IMR-90 (cell line): ENCODE data around the gene B3GLCT. TPM values are rescaled to one million over a fixed set of nuclear protein-coding genes. Genes with fewer than 3 reads are reported as not detected.

ENCODE experiments used
- ATAC-seq: fragments of 200-7000 bp; cut with Tn5 transposase; 2 replicates; pipeline ENCODE4 v1.9.1; 2020; ENCODE audit warnings: low read depth, mild to moderate bottlenecking, moderate library complexity
- BruUV-seq: library from RNA; stranded (reverse); fragments of 400-500 nt; replicated peaks from 2 replicates; lab custom pipeline; 2021; lab: Mats Ljungman, UMichigan
- CTCF ChIA-PET: fragments of 300-600 bp; formaldehyde crosslinking; extraction: SDS; loops from one replicate; lab custom pipeline; 2021; ENCODE audit warnings: antibody characterized with exemption; lab: Yijun Ruan, JAX
- POLR2A ChIA-PET: fragments of 300-600 bp; sonication (Branson Sonifier 250); formaldehyde crosslinking; loops from one replicate; lab custom pipeline; 2022; ENCODE audit warnings: antibody characterized with exemption; ENCODE audit not compliant: unreplicated experiment; lab: Charles Lee
- DNase-seq: peaks from one replicate; pipeline ENCODE4 v3.0.0; 2013
- H2AFZ ChIP-seq: replicated peaks from 2 replicates; pipeline ENCODE3; 2013; ENCODE audit warnings: low read length, mild to moderate bottlenecking; ENCODE audit not compliant: poor library complexity
- H2AK5ac ChIP-seq: 2 replicates; pipeline ENCODE4 v1.6.1; 2013; ENCODE audit warnings: low read depth, low read length, inconsistent platforms
- H2AK9ac ChIP-seq: replicated peaks from 2 replicates; pipeline ENCODE3; 2013; ENCODE audit warnings: mild to moderate bottlenecking, low read depth, low read length, moderate library complexity; ENCODE audit not compliant: poor library complexity
- H2BK120ac ChIP-seq: 2 replicates; pipeline ENCODE4 v1.6.1; 2013; ENCODE audit warnings: low read depth, low read length, inconsistent platforms
- H2BK15ac ChIP-seq: 3 replicates; pipeline ENCODE4 v1.6.1; 2013; ENCODE audit warnings: low read depth, low read length, inconsistent platforms
- H2BK20ac ChIP-seq: 2 replicates; pipeline ENCODE4 v1.6.1; 2013; ENCODE audit warnings: low read depth, mild to moderate bottlenecking, inconsistent platforms, low read length, moderate library complexity
- H2BK5ac ChIP-seq: 2 replicates; pipeline ENCODE4 v1.6.1; 2013; ENCODE audit warnings: mild to moderate bottlenecking, low read depth, low read length, inconsistent platforms; ENCODE audit not compliant: poor library complexity, severe bottlenecking
- H3K14ac ChIP-seq: replicated peaks from 2 replicates; pipeline ENCODE4 v1.6.1; 2013; ENCODE audit warnings: low read depth, low read length, inconsistent platforms
- H3K18ac ChIP-seq: 2 replicates; pipeline ENCODE4 v1.6.1; 2013; ENCODE audit warnings: low read depth, low read length, control low read depth
- H3K23ac ChIP-seq: 2 replicates; pipeline ENCODE4 v1.6.1; 2013; ENCODE audit warnings: low read depth, low read length, inconsistent platforms
- H3K27ac ChIP-seq: 2 replicates; pipeline ENCODE4 v1.5.1; 2013; ENCODE audit warnings: mild to moderate bottlenecking, control low read depth, low read length; ENCODE audit not compliant: insufficient read depth
- H3K27me3 ChIP-seq: 2 replicates; pipeline ENCODE4 v1.6.1; 2013; ENCODE audit warnings: low read length; ENCODE audit not compliant: control insufficient read depth, insufficient read depth
- H3K36me3 ChIP-seq: 2 replicates; pipeline ENCODE4 v1.6.1; 2013; ENCODE audit warnings: low read length, mixed read lengths; ENCODE audit not compliant: control insufficient read depth, insufficient read depth
- H3K4ac ChIP-seq: 2 replicates; pipeline ENCODE4 v1.6.1; 2013; ENCODE audit warnings: low read depth, low read length, inconsistent platforms
- H3K4me1 ChIP-seq: 2 replicates; pipeline ENCODE4 v1.6.1; 2013; ENCODE audit warnings: low read length, mixed read lengths; ENCODE audit not compliant: control insufficient read depth, insufficient read depth
- H3K4me2 ChIP-seq: 2 replicates; pipeline ENCODE4 v1.6.1; 2013; ENCODE audit warnings: low read depth, mild to moderate bottlenecking, control low read depth, low read length, moderate library complexity
- H3K4me3 ChIP-seq: 2 replicates; pipeline ENCODE4 v1.5.1; 2013; ENCODE audit warnings: low read depth, mild to moderate bottlenecking, control low read depth, low read length, moderate library complexity; ENCODE audit not compliant: insufficient read depth
- H3K56ac ChIP-seq: 2 replicates; pipeline ENCODE4 v1.6.1; 2013; ENCODE audit warnings: low read length, inconsistent platforms; ENCODE audit not compliant: insufficient read depth; ENCODE audit errors: extremely low read depth
- H3K79me1 ChIP-seq, 2 experiments: 2 replicates each; pipeline ENCODE4 v1.6.1; 2013; ENCODE audit warnings: low read length in 2 of 2, inconsistent platforms in 1 of 2, low read depth in 1 of 2
- H3K9ac ChIP-seq: 2 replicates; pipeline ENCODE4 v1.6.1; 2013; ENCODE audit warnings: low read depth, low read length, control low read depth
- H3K9me1 ChIP-seq: 2 replicates; pipeline ENCODE4 v1.6.1; 2013; ENCODE audit warnings: low read length, inconsistent platforms; ENCODE audit not compliant: insufficient read depth
- H3K9me3 ChIP-seq: 2 replicates; pipeline ENCODE4 v1.6.1; 2013; ENCODE audit warnings: low read length; ENCODE audit not compliant: control insufficient read depth, insufficient read depth
- H4K20me1 ChIP-seq: 2 replicates; pipeline ENCODE4 v1.6.1; 2013; ENCODE audit warnings: low read length, inconsistent platforms; ENCODE audit not compliant: insufficient read depth
- H4K5ac ChIP-seq: 2 replicates; pipeline ENCODE4 v1.6.1; 2013; ENCODE audit warnings: mild to moderate bottlenecking, low read depth, low read length, control low read depth
- H4K8ac ChIP-seq, 2 experiments: 2 replicates each; pipeline ENCODE4 v1.6.1; 2013; ENCODE audit warnings: low read depth in 2 of 2, low read length in 2 of 2, control low read depth in 1 of 2, inconsistent platforms in 1 of 2
- H4K91ac ChIP-seq: 2 replicates; pipeline ENCODE4 v1.6.1; 2013; ENCODE audit warnings: low read depth, low read length, inconsistent platforms; ENCODE audit not compliant: insufficient read depth
- BHLHE40 ChIP-seq: fragments of 150-350 bp; IDR thresholded peaks from 2 replicates; pipeline ENCODE4 v1.6.1; 2016; ENCODE audit warnings: mild to moderate bottlenecking, low read depth, low read length
- CEBPB ChIP-seq: IDR thresholded peaks from 2 replicates; pipeline ENCODE4 v1.6.1; 2012; ENCODE audit warnings: low read depth, low read length, improper control_type of control experiment
- CHD1 ChIP-seq: IDR thresholded peaks from 2 replicates; pipeline ENCODE4 v1.6.1; 2012; ENCODE audit warnings: low read depth, low read length, improper control_type of control experiment
- CTCF ChIP-seq: conservative IDR thresholded peaks from 2 replicates; pipeline ENCODE4 v1.5.1; 2012; ENCODE audit warnings: mild to moderate bottlenecking, low read depth, low read length, improper control_type of control experiment
- ELK1 ChIP-seq: fragments of 150-350 bp; IDR thresholded peaks from 2 replicates; pipeline ENCODE4 v1.6.1; 2016; ENCODE audit warnings: low read depth, mild to moderate bottlenecking, low read length, moderate library complexity, borderline replicate concordance
- FOS ChIP-seq: fragments of 150-350 bp; IDR thresholded peaks from 2 replicates; pipeline ENCODE4 v1.6.1; 2016; ENCODE audit warnings: low read depth, low read length
- MAFK ChIP-seq: IDR thresholded peaks from 2 replicates; pipeline ENCODE4 v1.6.1; 2012; ENCODE audit warnings: low read depth, low read length, improper control_type of control experiment
- MAZ ChIP-seq: IDR thresholded peaks from 2 replicates; pipeline ENCODE4 v1.6.1; 2012; ENCODE audit warnings: low read depth, mild to moderate bottlenecking, low read length, improper control_type of control experiment, moderate library complexity, borderline replicate concordance
- MXI1 ChIP-seq: IDR thresholded peaks from 2 replicates; pipeline ENCODE4 v1.6.1; 2012; ENCODE audit warnings: low read depth, mild to moderate bottlenecking, low read length, moderate library complexity, borderline replicate concordance
- NFE2L2 ChIP-seq: fragments of 150-350 bp; IDR thresholded peaks from 2 replicates; pipeline ENCODE4 v1.6.1; 2016; ENCODE audit warnings: low read depth, mild to moderate bottlenecking, low read length
- POLR2A ChIP-seq: IDR thresholded peaks from 2 replicates; pipeline ENCODE4 v1.6.1; 2012; ENCODE audit warnings: mild to moderate bottlenecking, low read depth, low read length
- RAD21 ChIP-seq: IDR thresholded peaks from 2 replicates; pipeline ENCODE4 v1.6.1; 2012; ENCODE audit warnings: low read length, improper control_type of control experiment
- RCOR1 ChIP-seq: IDR thresholded peaks from 2 replicates; pipeline ENCODE4 v1.6.1; 2012; ENCODE audit warnings: mild to moderate bottlenecking, low read length, improper control_type of control experiment; ENCODE audit not compliant: insufficient replicate concordance
- RFX5 ChIP-seq: IDR thresholded peaks from 2 replicates; pipeline ENCODE4 v1.8.0; 2012; ENCODE audit warnings: low read depth, mild to moderate bottlenecking, low read length, moderate library complexity
- SMC3 ChIP-seq: fragments of 150-350 bp; IDR thresholded peaks from 2 replicates; pipeline ENCODE4 v1.6.1; 2016; ENCODE audit warnings: low read depth, mild to moderate bottlenecking, antibody characterized with exemption, low read length, moderate library complexity
- USF2 ChIP-seq: fragments of 150-350 bp; IDR thresholded peaks from 2 replicates; pipeline ENCODE4 v1.6.1; 2017; ENCODE audit warnings: mild to moderate bottlenecking, antibody characterized with exemption, low read length, low read depth
- WGBS, 2 experiments: methylation state at CpG; one replicate each; pipeline versions ENCODE4 v1.1.5 to v1.1.7; 2013; ENCODE audit warnings: missing lambda C conversion rate in 2 of 2; ENCODE audit not compliant: insufficient read length in 1 of 2; ENCODE audit errors: extremely low coverage in 2 of 2; 5-methylcytosine and 5-hydroxymethylcytosine counted together
- dilution Hi-C: fragments of 300-500 bp; cut with HindIII; formaldehyde crosslinking; loops from one replicate; pipeline ENCODE4 v1.14.3; 2018; ENCODE audit warnings: low sequenced_read_pairs; ENCODE audit not compliant: unreplicated experiment
- in situ Hi-C: fragments of 300-500 bp; cut with MboI; formaldehyde crosslinking; loops from 3 replicates; pipeline ENCODE4 v1.14.3; 2019; ENCODE audit warnings: low sequenced_read_pairs, inconsistent platforms, mixed read lengths
- intact Hi-C: fragments of 100-400 bp; cut with micrococcal nuclease; formaldehyde crosslinking; loops from 2 replicates; pipeline ENCODE4 v1.10.0; 2022
- polyA plus RNA-seq, 3 experiments: library from polyadenylated mRNA; depleted of rRNA; stranded (reverse); fragments of >200 nt; gene quantifications; 2 replicates each; pipeline ENCODE4 v1.2.3, GENCODE V29; 2012; ENCODE audit warnings: low replicate concordance in 1 of 3
- total RNA-seq: library from RNA; depleted of rRNA; stranded (reverse); fragments of >200 nt; gene quantifications from 2 replicates; pipeline ENCODE4 v1.2.3, GENCODE V29; 2012

Gene B3GLCT
- total and polyA plus RNA-seq, 2 of the 4 experiments (the other 2 are of a cell fraction) = 2.0 to 4.5 TPM

- H2BK15ac ChIP-seq = no peak overlapping the region
- DNase-seq (peak; percentile 7), ATAC-seq (no peak)
- no peak overlapping the region for H3K18ac ChIP-seq
- dilution Hi-C loops = no loop called here
- in situ Hi-C loops = no loop called here
- H2BK5ac ChIP-seq = no peak overlapping the region
- no CpG with 5 or more reads among the region's 3 CpGs for WGBS, 2 experiments
- no peak overlapping the region for H4K5ac ChIP-seq
- H2AK5ac ChIP-seq = no peak overlapping the region
- H3K36me3 ChIP-seq = no peaks in the 10 kb centered on the region
- H2BK20ac ChIP-seq = no peak overlapping the region
- CTCF ChIA-PET = no interaction called here
- no peak overlapping the region for H2AFZ ChIP-seq
- H3K79me1 ChIP-seq = no peaks in the 10 kb centered on the region
- H3K9ac ChIP-seq = no peak overlapping the region
- no peaks in the 10 kb centered on the region for H3K9me3 ChIP-seq
- H3K14ac ChIP-seq = no peak overlapping the region
- no peak overlapping the region for H2BK120ac ChIP-seq
- POLR2A ChIA-PET = no interaction called here
- no peaks in the 10 kb centered on the region for H3K4me1 ChIP-seq
- H2AK9ac ChIP-seq = no peak overlapping the region
- no peaks in the 10 kb centered on the region for H3K27me3 ChIP-seq
- BruUV-seq = no TSS peak
- intact Hi-C loops = no loop called here
- no peak overlapping the region for H3K4me2 ChIP-seq
- H3K56ac ChIP-seq = no peak overlapping the region
- no peak overlapping the region for H3K23ac ChIP-seq
- TF ChIP-seq ELK1 (no peak), MAZ (no peak), POLR2A (no peak), RCOR1 (no peak), CTCF (no peak), NFE2L2 (no peak), RFX5 (no peak), BHLHE40 (no peak), FOS (no peak), USF2 (no peak), CEBPB (no peak), MAFK (no peak), MXI1 (no peak), CHD1 (no peak), SMC3 (no peak), RAD21 (no peak)
- no peak overlapping the region for H3K4ac ChIP-seq
- H4K8ac ChIP-seq = no peak overlapping the region
- H4K20me1 ChIP-seq = no peaks in the 10 kb centered on the region
- no peak overlapping the region for H3K27ac ChIP-seq
- H3K9me1 ChIP-seq = no peaks in the 10 kb centered on the region
- H3K4me3 ChIP-seq = no peak overlapping the region
- no peak overlapping the region for H4K91ac ChIP-seq
Measured at GRCh38 chr13:31322026-31322425, 122.3 kb downstream of the B3GLCT start.
